Right kidney (tissue), 9 donors: ENCODE data around the gene SUMF1.

Experiments used
- DNase-seq: peaks from one replicate; pipeline ENCODE4 v3.0.0-alpha.2; 2016
- long read RNA-seq, 8 donors: transcript quantifications; one replicate each; lab custom pipeline, GENCODE V29; 2026

SUMF1 gene
- long read RNA-seq, donor 1, transcript SUMF1-201 (9 exons, 2,159 nt), result major isoform, 24 of 33 reads
- long read RNA-seq, donor 1, partial matches to known transcripts, result 8 of 33 reads
- long read RNA-seq, donor 1, other reads (novel, unspliced or antisense), result 0 of 33 reads
- long read RNA-seq, donor 2, transcript SUMF1-201 (9 exons, 2,159 nt), result major isoform, 10 of 12 reads
- long read RNA-seq, donor 2, partial matches to known transcripts, result 0 of 12 reads
- long read RNA-seq, donor 2, other reads (novel, unspliced or antisense), result 0 of 12 reads
- long read RNA-seq, donor 3, transcript SUMF1-201 (9 exons, 2,159 nt), result major isoform, 10 of 10 reads
- long read RNA-seq, donor 3, partial matches to known transcripts, result 0 of 10 reads
- long read RNA-seq, donor 3, other reads (novel, unspliced or antisense), result 0 of 10 reads
- long read RNA-seq, donor 4, transcript SUMF1-201 (9 exons, 2,159 nt), result major isoform, 21 of 33 reads
- long read RNA-seq, donor 4, partial matches to known transcripts, result 0 of 33 reads
- long read RNA-seq, donor 4, other reads (novel, unspliced or antisense), result 9 of 33 reads
- long read RNA-seq, donor 5, transcript SUMF1-201 (9 exons, 2,159 nt), result major isoform, 16 of 24 reads
- long read RNA-seq, donor 5, partial matches to known transcripts, result 0 of 24 reads
- long read RNA-seq, donor 5, other reads (novel, unspliced or antisense), result 6 of 24 reads
- long read RNA-seq, donor 6, transcript SUMF1-201 (9 exons, 2,159 nt), result major isoform, 22 of 25 reads
- long read RNA-seq, donor 6, partial matches to known transcripts, result 0 of 25 reads
- long read RNA-seq, donor 6, other reads (novel, unspliced or antisense), result 0 of 25 reads
- long read RNA-seq, donor 7, transcript SUMF1-201 (9 exons, 2,159 nt), result major isoform, 36 of 50 reads
- long read RNA-seq, donor 7, partial matches to known transcripts, result 13 of 50 reads
- long read RNA-seq, donor 7, other reads (novel, unspliced or antisense), result 0 of 50 reads
- long read RNA-seq, donor 8, transcript SUMF1-201 (9 exons, 2,159 nt), result major isoform, 29 of 31 reads
- long read RNA-seq, donor 8, partial matches to known transcripts, result 0 of 31 reads
- long read RNA-seq, donor 8, other reads (novel, unspliced or antisense), result 0 of 31 reads

DNA sequence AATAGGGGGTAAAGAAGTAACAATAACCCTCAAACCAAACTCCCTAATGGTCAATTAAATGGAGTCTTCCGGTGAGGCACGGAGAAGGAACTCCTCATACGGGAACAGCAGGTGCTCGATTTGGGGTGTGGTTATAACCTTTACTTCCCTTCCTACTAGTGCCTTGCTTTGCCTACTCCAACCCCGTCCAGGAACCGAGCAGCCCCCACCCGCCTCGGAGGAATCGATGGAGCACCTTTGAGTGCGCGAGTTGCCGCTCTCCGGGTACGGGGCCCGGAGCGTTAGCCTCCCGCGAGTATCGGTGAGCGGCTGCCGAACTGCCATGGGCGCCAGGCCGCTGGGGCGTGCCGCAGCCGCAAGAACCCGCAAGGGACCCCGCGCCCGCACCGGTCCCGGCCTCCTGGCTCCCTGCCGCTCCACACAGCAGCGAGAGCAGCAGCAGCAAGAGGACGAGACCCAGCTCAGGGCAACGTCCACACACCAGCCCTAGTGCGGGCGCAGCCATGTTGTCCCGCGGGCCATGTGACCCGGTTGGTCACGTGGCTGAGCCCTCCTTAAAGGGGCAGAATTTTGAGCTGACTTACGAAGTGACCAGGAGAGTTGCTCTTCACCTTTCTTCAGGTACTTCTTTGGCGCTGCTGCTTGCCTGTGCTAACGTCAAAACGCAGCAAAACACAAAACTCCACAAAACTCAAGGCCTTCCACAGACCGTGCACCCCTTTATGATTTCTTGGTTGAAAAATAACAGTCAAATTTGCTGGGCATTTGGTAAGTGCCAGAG is at the start of gene SUMF1:
Gene SUMF1 (minus strand): TSS at position 529 of the 781 bp plus-strand sequence. CDS start 24 bp downstream, at position 505.
- peak; percentile 89 for DNase-seq

DNA sequence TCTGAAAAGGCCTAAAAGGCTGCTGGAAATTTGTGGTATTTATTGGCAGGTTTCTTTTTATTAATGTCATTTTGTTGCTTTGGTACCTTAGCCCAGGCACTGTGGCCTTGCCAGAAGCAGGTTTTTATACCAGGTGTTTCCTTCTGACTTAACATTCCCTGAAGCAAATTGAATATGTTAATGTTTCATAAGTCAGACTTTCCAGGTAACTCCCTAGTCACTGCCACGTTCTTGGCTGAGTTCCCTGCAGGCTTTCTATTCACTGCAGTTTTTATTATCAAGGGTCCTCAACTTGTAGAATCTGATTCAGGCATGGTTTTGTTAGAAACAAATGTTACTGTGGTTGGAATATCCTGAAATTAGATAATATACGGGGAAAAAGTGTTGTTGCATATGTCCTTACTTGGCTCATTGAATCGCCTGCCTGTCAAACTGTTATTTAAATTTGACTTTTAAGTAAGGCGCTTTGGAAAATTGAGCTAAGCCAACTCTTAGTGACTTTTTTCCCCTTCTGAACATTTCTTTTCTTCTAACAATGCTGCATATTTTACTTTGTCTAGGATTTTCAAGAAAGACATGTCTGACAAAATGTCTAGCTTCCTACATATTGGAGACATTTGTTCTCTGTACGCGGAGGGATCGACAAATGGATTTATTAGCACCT is 49.0 kb upstream of the SUMF1 start:
- DNase-seq, result no peak

DNA sequence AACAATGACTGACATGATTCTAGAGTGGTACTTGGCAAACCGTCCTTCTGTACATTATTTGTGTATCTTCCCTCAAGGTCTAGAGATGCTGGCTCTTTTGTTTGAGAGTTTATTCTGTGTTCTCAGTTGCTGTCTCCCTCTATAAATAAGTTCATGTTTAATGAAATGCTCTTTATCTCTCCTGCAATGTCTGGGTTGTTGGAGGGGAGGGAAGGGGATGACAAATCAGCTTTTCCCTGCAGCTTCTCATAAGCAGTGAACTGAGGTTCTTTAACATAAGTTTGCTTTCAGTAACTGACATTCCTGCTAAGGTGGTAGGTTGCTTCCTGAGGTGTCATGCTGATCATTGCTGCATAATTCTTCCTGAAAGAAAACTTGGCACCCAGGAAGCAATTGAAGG is 47.8 kb upstream of the SUMF1 start:
- DNase-seq, result no peak

DNA sequence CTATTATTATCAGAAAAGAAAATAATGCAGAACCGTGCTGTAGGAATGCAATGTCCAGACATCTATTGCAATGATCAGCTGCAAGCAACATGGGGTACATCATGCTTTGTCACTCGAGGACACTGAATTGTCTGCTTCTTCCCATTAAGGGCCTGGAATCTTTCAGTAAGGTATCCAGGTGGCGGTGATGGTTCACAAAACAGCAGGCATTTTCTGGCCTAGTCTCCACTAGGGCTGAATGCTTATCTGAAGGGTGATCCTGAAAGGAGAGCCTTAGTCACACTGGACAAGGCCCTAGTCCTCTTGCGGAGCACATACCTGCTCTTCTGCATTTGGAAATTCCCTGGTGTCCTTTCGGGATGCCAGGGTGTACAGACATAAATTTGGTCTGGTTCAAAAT is 47.3 kb upstream of the SUMF1 start:
- no peak for DNase-seq

DNA sequence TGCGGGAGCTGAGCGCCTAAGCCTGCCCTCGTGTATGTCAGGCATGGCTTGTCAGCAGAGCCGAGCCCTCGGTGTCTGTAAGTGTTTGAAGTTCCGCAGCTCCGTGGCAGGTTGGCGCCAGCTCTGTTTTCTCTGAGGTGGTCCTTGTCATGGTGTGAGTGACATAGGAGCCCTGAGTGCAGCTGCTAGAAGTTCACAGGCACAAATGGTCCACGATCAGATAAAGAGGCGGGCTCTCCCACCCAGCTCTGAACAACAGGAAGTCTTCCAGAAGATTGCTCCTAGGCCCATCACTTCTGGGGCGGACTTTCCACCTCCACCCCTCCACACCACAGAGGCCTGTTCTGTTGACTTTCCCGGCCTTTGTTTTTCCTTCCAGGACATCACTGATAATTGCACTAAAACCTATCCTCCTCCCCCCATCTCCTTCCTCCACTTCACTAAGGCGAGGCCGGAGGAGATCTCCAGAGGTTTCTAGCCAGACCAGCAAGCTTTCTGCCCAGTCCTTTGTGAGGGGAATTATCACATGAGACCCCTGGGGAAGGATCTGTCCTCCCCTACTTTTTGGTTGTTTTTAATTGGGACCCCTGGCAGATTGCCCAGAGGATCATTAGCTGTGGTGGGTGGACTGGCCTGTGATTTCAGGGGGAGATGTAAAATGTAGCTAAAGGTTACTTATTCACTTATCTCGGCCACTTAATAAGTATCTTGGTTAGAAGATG is 46.0 kb upstream of the SUMF1 start:
- peak; percentile 70 for DNase-seq

DNA sequence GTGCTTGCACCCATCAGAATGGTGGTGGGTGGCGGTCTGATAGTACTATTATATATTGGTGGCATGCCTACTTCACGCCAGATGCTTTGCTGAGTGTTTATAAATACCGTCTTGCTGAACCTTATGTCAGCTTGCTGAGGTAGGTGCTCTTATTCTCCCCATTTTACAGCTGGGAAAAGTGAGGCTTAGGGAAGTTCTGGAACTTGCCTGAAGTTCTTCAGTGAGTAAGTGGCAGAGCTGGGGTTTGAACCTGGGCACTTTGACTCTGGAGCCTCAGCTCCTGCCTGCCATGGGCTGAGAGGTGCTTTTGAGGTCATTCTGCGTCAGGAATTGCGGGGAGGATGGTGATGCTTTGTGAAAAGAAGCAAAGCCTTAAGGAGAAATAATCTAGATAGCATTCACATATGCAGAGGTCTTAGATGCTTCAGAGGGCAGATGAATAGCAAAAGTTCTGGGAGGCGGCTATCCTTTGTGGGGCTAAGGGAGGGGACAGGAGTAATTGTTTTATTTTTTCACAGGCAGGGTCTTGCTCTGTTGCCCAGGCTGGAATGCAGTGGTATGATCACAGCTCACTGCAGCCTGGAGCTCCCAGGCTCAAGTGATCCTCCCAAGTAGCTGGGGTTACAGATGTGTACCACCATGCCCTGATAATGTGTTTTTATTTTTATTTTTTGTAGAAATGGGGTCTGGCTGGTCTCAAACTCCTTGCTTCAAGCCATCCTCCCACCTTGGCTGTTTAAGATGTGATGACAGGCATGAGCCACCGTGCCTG is 44.6 kb upstream of the SUMF1 start:
- DNase-seq, result no peak

DNA sequence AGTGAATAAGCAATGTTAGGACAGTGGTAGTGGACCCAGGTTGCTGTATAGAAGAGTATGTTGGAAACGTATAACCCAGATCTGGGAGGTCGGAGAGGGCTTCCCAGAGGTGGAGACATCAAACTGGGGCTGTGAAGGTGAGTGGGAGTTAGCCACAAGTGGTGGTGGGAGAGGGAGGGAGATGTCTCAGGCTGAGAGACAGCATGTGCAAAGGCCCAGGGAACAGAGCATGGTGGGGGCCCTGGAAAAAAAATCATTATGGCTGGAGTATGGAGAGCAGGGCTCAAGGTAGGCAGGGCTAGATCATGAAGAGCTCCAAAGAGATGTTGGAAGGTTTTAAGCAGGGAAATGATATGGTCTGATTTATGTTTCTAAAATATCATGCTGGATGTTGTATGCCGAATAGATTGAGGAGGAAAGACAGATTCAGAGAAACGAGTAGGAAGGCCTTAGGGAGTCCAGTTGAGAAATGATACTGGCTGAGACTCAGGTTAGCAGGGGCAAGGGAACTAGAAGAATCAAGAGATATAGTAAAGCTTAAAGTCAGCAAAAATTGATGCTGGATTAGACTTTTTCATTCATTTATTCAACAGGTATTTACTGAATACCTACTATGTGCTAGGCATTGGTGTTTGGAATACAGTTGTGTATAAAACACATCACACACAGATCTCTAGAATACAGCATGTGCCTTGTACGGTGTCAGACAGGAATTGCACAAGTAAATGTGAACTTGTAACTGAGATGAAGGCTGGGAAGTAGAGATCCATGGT is 43.1 kb upstream of the SUMF1 start:
- DNase-seq, result no peak

DNA sequence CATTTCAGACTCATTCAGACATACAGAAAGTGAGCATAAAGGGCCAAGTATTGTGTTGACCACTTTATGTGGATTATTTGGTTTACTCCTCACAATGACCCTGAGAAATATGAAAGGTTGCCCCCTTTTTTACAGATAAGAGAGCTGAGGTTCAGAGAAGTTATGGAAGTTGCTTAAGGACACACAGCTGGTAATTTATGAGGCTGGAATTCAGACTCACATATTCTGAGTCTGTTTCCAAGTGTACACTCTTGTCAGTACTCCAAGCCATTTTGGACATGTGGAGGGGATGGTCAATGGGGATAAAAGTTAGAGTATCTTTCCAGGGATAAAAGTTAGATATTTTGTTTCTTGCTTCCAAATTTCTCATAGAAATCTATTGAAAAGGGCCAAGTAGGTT is 42.0 kb upstream of the SUMF1 start:
- no peak for DNase-seq

DNA sequence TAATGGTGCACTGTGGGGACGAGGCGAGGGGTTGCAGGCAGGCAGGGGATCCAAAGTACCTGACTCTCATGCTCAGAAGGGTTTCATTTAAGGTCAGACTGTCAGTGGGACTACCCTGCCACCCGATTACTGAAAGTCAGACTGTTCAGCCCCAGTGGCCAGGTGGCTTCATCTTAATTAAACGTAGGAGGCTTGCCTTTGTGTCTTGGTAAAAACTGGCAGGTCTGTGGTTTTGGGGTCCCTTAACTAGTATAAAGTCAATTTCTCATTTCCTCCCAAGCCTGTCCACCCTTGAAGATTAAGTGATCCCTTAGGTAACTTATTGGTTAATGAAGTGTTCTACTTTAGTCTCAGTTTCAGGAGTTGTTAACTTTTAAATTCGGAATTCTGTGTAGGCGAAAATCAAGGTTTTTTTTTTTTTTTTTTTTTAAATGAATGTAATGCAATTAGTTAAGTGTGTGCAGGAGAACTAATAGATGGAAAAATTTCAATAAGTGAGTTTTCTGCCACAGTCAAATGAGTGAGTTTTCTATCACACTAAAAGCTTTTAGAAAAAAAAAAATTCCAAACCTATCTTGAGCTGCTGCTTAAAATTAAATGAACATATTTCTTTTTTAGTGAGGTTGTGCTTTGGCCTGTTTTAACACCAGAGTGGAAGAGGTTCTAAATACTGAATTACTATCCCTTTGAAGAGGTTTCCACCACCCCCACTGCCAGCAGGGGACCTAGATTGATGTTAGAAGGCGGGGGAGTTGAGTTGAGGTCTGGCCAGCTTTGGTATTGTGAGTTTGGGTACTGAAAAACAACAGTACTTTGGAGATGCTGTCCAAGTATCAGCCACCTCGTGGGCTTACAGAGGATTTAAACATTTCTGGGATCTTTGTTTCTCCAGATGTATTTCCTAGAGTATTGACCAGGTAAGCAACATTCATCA is 41.2 kb upstream of the SUMF1 start:
- DNase-seq, result no peak

DNA sequence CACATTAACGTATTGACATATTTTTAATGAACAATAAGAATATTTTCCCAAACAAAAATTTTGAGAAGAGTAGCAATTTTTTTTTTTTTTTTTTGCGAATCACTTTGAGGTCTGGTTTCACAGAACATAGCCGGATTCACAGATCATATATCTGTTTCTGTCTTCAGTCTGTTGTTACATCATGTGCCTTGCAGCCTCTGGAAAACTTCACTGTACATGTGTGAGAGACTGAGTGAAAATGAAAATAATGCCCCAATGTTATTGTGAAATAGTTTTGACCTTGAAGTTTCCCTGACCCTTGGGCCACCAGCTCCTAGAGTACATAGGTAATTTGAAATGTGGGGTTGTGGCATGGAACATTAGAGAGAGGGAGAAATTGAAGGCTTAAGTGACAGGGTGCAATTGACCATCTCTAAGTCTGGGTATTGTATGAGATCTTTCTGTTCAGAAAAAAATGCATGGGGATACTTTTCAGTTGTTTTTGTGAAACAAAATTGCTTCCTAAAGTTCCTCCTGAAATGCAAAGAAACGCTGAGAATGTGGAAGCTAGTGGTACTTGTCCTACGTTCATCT is 40.0 kb upstream of the SUMF1 start:
- no peak for DNase-seq

DNA sequence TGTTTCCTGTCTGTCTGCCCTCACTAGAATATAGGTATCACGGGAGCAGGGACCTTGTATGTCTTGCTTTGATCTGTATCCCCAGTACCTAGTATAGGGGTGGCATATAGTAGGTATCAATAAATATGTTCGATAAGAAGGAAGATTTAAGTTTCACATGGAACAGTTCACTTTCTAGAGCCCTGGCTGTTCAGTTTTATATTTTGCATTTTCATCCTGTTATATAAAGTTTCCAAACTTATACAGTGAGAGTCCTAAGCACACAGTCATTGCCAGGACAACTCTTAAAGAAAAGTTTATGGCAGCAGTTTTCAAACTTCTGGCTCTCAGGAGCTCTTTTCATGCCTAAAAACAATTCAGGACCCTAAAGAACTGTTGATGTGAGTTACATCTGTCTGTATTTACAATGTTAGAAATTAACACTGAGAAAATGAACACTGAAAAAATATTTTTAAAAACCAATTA is 39.5 kb upstream of the SUMF1 start:
- no peak for DNase-seq

DNA sequence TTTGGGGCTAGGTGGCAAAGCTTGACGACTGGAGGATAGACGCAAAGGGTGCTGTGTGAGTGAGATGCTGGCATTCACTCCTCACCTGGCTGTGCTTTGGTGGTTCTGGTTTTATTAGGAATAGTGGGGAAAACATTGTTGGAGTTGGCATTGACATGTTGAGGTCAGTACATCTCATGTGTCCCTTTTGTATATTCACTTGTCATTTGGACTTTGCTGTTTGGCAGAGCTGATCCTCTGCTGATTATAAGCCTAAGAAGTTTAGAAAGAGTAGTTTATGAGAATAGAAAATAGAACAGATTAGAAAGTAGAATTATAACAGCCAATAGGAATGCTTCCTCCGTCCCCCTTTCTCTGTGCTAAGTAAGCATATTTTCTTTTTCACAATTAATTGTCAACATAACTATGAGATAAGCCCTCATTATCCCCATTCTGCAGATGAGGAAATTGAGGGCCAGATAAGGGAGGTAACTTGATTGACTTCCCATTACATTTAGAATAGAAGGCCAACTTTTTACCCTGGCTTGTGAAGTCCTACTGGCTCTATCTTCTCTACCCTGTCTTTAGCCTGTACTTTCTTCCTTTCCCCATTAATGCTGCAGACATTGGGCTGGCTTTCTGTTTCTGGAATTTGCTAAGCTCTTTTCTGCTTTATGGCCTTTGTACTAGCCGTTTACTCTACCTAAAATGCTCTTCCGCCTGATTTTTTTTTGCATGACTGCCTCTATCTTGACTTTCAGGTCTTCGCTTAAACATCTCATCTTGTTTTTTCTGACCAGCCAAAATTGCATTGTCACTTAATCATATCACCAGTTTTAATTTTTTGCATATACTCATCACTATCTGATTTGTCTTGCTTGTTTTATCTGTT is 38.9 kb upstream of the SUMF1 start:
- DNase-seq, result no peak

DNA sequence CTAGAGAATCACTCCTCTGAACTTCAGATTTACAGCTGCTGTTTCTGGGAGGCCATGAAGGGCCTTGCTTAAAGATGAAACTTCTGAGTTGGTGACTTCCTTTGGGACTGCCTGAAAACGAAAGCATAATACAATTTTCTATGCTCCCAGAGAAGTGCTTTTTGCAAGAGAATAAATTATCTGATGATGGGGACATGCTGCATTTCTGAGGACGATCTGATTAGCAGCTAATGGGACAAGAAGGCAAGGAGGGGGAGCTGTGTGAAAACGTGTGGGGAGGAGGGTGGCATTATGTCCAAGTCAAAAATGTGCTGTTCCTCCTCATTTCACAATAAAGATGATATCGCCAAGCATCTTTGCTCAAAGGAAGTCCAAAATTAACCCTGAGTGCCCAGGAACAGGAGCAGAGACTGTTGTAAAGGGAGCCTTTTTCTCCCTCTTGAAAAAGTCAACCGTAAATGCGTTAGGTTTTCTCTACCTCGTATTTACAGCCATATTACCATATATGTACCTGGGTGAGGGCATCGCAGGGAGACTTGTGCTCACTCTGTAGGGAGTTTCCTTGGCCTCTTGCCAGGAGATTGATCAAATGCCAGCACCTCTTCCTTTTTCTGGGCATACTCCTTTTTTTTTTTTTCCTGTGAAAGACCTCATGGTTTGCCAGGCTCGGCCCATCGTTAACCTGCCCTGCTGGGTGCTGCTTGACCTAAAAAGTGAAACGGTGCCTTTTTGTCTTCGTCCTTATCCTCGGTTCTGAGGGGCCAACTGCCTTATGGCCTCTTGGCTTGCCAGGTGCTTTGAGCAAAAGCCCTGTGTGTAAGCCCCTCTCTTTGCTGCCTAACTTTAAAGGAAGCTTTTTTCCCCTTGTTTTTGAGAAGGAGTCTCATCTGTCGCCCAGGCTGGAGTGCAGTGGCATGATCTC is 37.5 kb upstream of the SUMF1 start:
- DNase-seq, result no peak

DNA sequence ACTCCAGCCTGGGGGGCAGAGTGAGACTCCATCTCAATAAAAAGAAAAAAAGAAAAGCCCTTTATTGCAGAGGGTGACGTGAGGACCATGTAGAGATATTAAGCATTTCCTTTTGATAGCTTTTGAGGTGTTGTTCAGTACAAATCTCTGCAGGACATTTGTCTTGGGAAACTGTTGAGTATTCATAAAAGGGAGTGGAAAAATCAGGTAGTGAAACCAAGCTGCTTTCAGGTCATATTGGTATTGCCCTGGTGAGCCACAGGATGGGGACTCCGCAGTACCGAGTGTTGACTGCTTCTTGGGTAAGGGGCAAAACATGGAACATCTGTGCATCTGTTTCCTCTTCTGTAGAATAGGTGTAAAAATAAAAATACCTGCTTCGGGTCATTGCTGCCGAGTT is 36.0 kb upstream of the SUMF1 start:
- DNase-seq, result no peak

DNA sequence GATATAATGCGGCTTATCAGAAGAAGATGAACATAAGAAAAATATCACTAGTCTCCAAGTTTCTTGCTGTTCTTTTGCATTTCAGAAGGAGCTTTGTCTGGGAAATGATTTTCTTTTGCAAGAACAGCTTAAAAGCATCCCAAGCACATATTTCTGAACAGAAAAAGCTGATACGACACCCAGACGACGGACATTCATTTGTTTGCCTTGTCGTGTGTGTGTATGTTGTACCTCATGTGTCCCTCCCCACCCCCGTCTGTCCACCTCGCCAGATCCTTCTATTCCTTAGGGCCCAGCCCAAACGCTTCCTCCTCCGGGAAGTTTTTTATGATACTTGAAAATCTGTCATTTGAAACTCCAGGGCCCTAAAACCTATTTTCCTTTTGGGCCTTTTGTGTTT is 34.9 kb upstream of the SUMF1 start:
- no peak for DNase-seq
